Upper lobe of left lung (tissue), 4 donors: ENCODE results near the gene LNPK.

Source experiments
- EP300 ChIP-seq, 4 donors: sonication (generic); formaldehyde crosslinking; IDR thresholded peaks; one replicate each; pipeline ENCODE4 v1.5.1; 2017; ENCODE audit warnings: antibody characterized with exemption in 4 of 4, control low read depth in 2 of 4
- TF ChIP-seq, protein P1 (sequence below), 6 experiments: fragments of 450-650 bp in 4 of 6; fragments of 200-600 bp in 2 of 6; sonication (generic) in 2 of 6; IDR thresholded peaks; one replicate each; pipeline ENCODE4 v1.5.1; 2016 to 2019; ENCODE audit warnings: antibody characterized with exemption in 6 of 6

DNA sequence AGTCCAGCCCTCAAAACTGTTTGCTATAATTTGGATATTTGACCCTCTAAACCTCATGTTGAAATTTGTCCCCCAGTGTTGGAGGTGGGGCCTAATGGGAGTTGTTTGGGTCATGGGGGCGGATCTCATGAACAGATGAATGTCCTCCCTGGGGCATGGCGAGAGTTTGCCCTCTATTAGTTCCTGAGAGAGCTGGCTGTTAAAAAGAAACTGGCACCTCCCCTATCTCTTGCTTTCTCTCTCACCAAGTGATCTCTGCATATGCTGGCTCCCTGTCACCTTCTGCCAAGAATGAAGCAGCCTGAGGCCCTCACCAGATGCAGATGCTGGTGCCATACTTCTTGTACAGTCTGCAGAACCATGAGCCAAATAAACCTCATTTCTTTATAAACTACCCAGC lies 12.0 kb downstream of the LNPK start:
- TF ChIP-seq, protein P1, sequence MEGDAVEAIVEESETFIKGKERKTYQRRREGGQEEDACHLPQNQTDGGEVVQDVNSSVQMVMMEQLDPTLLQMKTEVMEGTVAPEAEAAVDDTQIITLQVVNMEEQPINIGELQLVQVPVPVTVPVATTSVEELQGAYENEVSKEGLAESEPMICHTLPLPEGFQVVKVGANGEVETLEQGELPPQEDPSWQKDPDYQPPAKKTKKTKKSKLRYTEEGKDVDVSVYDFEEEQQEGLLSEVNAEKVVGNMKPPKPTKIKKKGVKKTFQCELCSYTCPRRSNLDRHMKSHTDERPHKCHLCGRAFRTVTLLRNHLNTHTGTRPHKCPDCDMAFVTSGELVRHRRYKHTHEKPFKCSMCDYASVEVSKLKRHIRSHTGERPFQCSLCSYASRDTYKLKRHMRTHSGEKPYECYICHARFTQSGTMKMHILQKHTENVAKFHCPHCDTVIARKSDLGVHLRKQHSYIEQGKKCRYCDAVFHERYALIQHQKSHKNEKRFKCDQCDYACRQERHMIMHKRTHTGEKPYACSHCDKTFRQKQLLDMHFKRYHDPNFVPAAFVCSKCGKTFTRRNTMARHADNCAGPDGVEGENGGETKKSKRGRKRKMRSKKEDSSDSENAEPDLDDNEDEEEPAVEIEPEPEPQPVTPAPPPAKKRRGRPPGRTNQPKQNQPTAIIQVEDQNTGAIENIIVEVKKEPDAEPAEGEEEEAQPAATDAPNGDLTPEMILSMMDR (IDR thresholded peaks at IDR 0.05), result no peak
- TF ChIP-seq EP300 (IDR thresholded peaks at IDR 0.05), result no peak
